Liver (tissue), 9 donors: ENCODE data around the gene REST. TPM values are rescaled to one million over a fixed set of nuclear protein-coding genes. Genes with fewer than 3 reads are reported as not detected.
"Not testable (repeated sequence)": the region's sequence is repeated elsewhere in the genome, so short reads cannot be mapped to it uniquely, and the experiment has no call there.

ENCODE experiments used
- DNase-seq: peaks from one replicate; pipeline ENCODE4 v3.0.0-alpha.2; 2017; ENCODE audit warnings: low spot score
- H3K27ac ChIP-seq, 2 donors: one replicate each; pipeline ENCODE4 v1.7.0; 2013; ENCODE audit warnings: inconsistent platforms in 2 of 2, low read length in 2 of 2, control low read depth in 1 of 2, low read depth in 1 of 2, mild to moderate bottlenecking in 1 of 2
- H3K27me3 ChIP-seq, 4 donors: one replicate each; pipeline versions ENCODE4 v1.6.1 to v1.7.0; 2013; ENCODE audit warnings: low read length in 3 of 4, inconsistent platforms in 1 of 4, mild to moderate bottlenecking in 1 of 4, moderate library complexity in 1 of 4; ENCODE audit not compliant: control insufficient read depth in 4 of 4, insufficient read depth in 4 of 4
- H3K36me3 ChIP-seq, 4 donors: one replicate each; pipeline versions ENCODE4 v1.6.1 to v1.7.0; 2013; ENCODE audit warnings: low read length in 3 of 4, mild to moderate bottlenecking in 3 of 4, low read depth in 1 of 4, moderate library complexity in 1 of 4; ENCODE audit not compliant: control insufficient read depth in 4 of 4, insufficient read depth in 3 of 4
- H3K4me1 ChIP-seq, 4 donors: one replicate each; pipeline versions ENCODE4 v1.6.1 to v1.7.0; 2013; ENCODE audit warnings: low read length in 3 of 4, mild to moderate bottlenecking in 3 of 4, moderate library complexity in 1 of 4; ENCODE audit not compliant: control insufficient read depth in 4 of 4, insufficient read depth in 4 of 4
- H3K4me3 ChIP-seq, 3 donors: one replicate each; pipeline versions ENCODE4 v1.6.1 to v1.7.0; 2013; ENCODE audit warnings: low read length in 3 of 3, control low read depth in 1 of 3, low read depth in 1 of 3, mild to moderate bottlenecking in 1 of 3
- H3K9ac ChIP-seq, 2 donors: one replicate each; pipeline ENCODE4 v1.7.0; 2013; ENCODE audit warnings: low read length in 2 of 2, mild to moderate bottlenecking in 2 of 2, moderate library complexity in 2 of 2, control low read depth in 1 of 2, low read depth in 1 of 2
- H3K9me3 ChIP-seq, 4 donors: one replicate each; pipeline versions ENCODE4 v1.6.1 to v1.7.0; 2013; ENCODE audit warnings: low read length in 3 of 4; ENCODE audit not compliant: control insufficient read depth in 4 of 4
- EGR1 ChIP-seq, 2 donors: IDR thresholded peaks; 2 replicates each; pipeline ENCODE4 v1.6.1; 2016 to 2018; ENCODE audit warnings: antibody characterized with exemption in 2 of 2, low read depth in 2 of 2
- FOXA1 ChIP-seq: IDR thresholded peaks from 2 replicates; pipeline ENCODE4 v1.6.1; 2016; ENCODE audit warnings: antibody characterized with exemption
- GABPA ChIP-seq, 2 donors: IDR thresholded peaks in 1 of 2; conservative IDR thresholded peaks in 1 of 2; 2 replicates each; pipeline ENCODE4 v1.6.1; 2016; ENCODE audit warnings: antibody characterized with exemption in 2 of 2, mild to moderate bottlenecking in 1 of 2, moderate library complexity in 1 of 2
- HNF4A ChIP-seq, 2 donors: conservative IDR thresholded peaks; 2 replicates each; pipeline ENCODE4 v1.6.1; 2016; ENCODE audit warnings: antibody characterized with exemption in 2 of 2, mild to moderate bottlenecking in 2 of 2
- HNF4G ChIP-seq: IDR thresholded peaks from 2 replicates; pipeline ENCODE4 v1.6.1; 2016; ENCODE audit warnings: antibody characterized with exemption
- JUND ChIP-seq, 2 donors: IDR thresholded peaks; 2 replicates each; pipeline ENCODE4 v1.6.1; 2016; ENCODE audit warnings: antibody characterized with exemption in 2 of 2
- NR2F2 ChIP-seq: IDR thresholded peaks from 2 replicates; pipeline ENCODE4 v1.6.1; 2016; ENCODE audit warnings: antibody characterized with exemption
- RAD21 ChIP-seq, 2 donors: IDR thresholded peaks; 2 replicates each; pipeline ENCODE4 v1.6.1; 2016; ENCODE audit warnings: antibody characterized with exemption in 2 of 2, mild to moderate bottlenecking in 2 of 2
- RXRA ChIP-seq, 2 donors: IDR thresholded peaks; 2 replicates each; pipeline ENCODE4 v1.6.1; 2017 to 2018; ENCODE audit warnings: antibody characterized with exemption in 2 of 2, mild to moderate bottlenecking in 1 of 2
- SP1 ChIP-seq: IDR thresholded peaks from 2 replicates; pipeline ENCODE4 v1.6.1; 2018; ENCODE audit warnings: antibody characterized with exemption, mild to moderate bottlenecking
- TAF1 ChIP-seq: conservative IDR thresholded peaks from 2 replicates; pipeline ENCODE4 v1.6.1; 2016; ENCODE audit warnings: antibody characterized with exemption, mild to moderate bottlenecking
- YY1 ChIP-seq: IDR thresholded peaks from 2 replicates; pipeline ENCODE4 v1.6.1; 2016; ENCODE audit warnings: antibody characterized with exemption, mild to moderate bottlenecking
- WGBS: extraction: QIAGEN DNeasy Blood & Tissue Kit; methylation state at CpG from one replicate; pipeline ENCODE4 v1.1.7; 2013; 5-methylcytosine and 5-hydroxymethylcytosine counted together
- polyA plus RNA-seq, 2 donors: library from polyadenylated mRNA; stranded (reverse) in 1 of 2; unstranded in 1 of 2; fragments of 200-250 nt in 1 of 2; fragments of >200 nt in 1 of 2; fragmentation: Nextera tagmentation in 1 of 2; extraction: Ambion mirVana in 1 of 2; gene quantifications; one replicate each; pipeline versions ENCODE4 v1.2.1 to v1.2.3, GENCODE V29; 2013 to 2015
- total RNA-seq, 2 donors: library from RNA; depleted of rRNA; stranded (reverse); fragments of >200 nt; gene quantifications; one replicate each; pipeline ENCODE4 v1.2.3, GENCODE V29; 2014
- TF ChIP-seq, protein P1 (sequence below): IDR thresholded peaks from 2 replicates; pipeline ENCODE4 v1.6.1; 2016; ENCODE audit warnings: antibody characterized with exemption
- TF ChIP-seq, protein P2 (sequence below): fragments of 150-350 bp; IDR thresholded peaks from 2 replicates; pipeline ENCODE4 v1.5.1; 2017; ENCODE audit warnings: improper control_type of control experiment, low read depth, low read length; ENCODE audit not compliant: missing input control
- TF ChIP-seq, protein P3 (sequence below): IDR thresholded peaks from 2 replicates; pipeline ENCODE4 v1.6.1; 2016; ENCODE audit warnings: antibody characterized with exemption
- TF ChIP-seq, protein P4 (sequence below): IDR thresholded peaks from 2 replicates; pipeline ENCODE4 v1.6.1; 2016; ENCODE audit warnings: antibody characterized with exemption
- TF ChIP-seq, protein P5 (sequence below): IDR thresholded peaks from 2 replicates; pipeline ENCODE4 v1.6.1; 2016; ENCODE audit warnings: antibody characterized with exemption, mild to moderate bottlenecking
- donor health status: healthy.
- donor health status: healthy.
- donor health status: healthy.
- donor health status: healthy.
- donor health status: healthy.

Gene REST
- total and polyA plus RNA-seq, 4 donors, result 3.7 to 18.1 (median 12.4) TPM

DNA sequence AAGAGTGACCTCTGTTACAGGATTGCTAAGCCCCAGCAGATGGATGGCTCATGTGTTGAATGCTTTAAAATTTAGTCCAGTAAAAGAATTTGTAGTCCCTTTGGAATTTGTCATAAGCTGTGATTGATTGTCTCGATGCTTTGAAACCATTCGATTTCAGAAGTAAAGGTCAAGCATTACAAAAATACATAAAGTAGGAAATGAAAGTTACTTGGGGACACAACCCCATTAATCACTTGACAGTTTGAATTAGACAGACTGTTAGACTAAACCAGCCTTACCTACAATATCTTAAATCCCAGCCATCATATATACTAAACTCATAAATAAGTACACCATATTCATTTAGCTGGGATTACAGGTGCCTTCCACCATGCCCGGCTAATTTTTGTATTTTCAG is 6.6 kb downstream of the REST start:
- Histone ChIP-seq H3K27ac (no peak overlapping the region), H3K36me3 (peaks cover 0 to 4% (median 3%) of the 10 kb centered on the region in 4 donors), H3K9ac (no peak overlapping the region), H3K9me3 (no peaks in the 10 kb centered on the region), H3K4me1 (peaks cover 0 to 15% (median 4%) of the 10 kb centered on the region in 4 donors), H3K27me3 (no peaks in the 10 kb centered on the region), H3K4me3 (no peak overlapping the region)
- DNase-seq, result no peak
- no peak for TF ChIP-seq FOXA1
- TF ChIP-seq, protein P1, sequence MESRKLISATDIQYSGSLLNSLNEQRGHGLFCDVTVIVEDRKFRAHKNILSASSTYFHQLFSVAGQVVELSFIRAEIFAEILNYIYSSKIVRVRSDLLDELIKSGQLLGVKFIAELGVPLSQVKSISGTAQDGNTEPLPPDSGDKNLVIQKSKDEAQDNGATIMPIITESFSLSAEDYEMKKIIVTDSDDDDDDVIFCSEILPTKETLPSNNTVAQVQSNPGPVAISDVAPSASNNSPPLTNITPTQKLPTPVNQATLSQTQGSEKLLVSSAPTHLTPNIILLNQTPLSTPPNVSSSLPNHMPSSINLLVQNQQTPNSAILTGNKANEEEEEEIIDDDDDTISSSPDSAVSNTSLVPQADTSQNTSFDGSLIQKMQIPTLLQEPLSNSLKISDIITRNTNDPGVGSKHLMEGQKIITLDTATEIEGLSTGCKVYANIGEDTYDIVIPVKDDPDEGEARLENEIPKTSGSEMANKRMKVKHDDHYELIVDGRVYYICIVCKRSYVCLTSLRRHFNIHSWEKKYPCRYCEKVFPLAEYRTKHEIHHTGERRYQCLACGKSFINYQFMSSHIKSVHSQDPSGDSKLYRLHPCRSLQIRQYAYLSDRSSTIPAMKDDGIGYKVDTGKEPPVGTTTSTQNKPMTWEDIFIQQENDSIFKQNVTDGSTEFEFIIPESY, result no peak
- no peak for TF ChIP-seq HNF4G
- TF ChIP-seq, protein P2, sequence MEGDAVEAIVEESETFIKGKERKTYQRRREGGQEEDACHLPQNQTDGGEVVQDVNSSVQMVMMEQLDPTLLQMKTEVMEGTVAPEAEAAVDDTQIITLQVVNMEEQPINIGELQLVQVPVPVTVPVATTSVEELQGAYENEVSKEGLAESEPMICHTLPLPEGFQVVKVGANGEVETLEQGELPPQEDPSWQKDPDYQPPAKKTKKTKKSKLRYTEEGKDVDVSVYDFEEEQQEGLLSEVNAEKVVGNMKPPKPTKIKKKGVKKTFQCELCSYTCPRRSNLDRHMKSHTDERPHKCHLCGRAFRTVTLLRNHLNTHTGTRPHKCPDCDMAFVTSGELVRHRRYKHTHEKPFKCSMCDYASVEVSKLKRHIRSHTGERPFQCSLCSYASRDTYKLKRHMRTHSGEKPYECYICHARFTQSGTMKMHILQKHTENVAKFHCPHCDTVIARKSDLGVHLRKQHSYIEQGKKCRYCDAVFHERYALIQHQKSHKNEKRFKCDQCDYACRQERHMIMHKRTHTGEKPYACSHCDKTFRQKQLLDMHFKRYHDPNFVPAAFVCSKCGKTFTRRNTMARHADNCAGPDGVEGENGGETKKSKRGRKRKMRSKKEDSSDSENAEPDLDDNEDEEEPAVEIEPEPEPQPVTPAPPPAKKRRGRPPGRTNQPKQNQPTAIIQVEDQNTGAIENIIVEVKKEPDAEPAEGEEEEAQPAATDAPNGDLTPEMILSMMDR, result no peak
- TF ChIP-seq SP1, result no peak
- no peak for TF ChIP-seq HNF4A (conservative IDR thresholded peaks at IDR 0.05)
- TF ChIP-seq NR2F2, result no peak
- TF ChIP-seq, protein P3, sequence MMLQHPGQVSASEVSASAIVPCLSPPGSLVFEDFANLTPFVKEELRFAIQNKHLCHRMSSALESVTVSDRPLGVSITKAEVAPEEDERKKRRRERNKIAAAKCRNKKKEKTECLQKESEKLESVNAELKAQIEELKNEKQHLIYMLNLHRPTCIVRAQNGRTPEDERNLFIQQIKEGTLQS, result no peak
- no peak for TF ChIP-seq TAF1
- no peak for TF ChIP-seq EGR1 (IDR thresholded peaks at IDR 0.05; ENCODE audit: low read depth in 2 of 2)
- no peak for TF ChIP-seq RXRA (IDR thresholded peaks at IDR 0.05)
- no peak for TF ChIP-seq GABPA (IDR thresholded peaks at IDR 0.05 in 1 of 2, conservative IDR thresholded peaks at IDR 0.05 in 1 of 2)
- no peak for TF ChIP-seq RAD21 (IDR thresholded peaks at IDR 0.05)
- TF ChIP-seq, protein P4, sequence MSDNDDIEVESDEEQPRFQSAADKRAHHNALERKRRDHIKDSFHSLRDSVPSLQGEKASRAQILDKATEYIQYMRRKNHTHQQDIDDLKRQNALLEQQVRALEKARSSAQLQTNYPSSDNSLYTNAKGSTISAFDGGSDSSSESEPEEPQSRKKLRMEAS, result no peak
- TF ChIP-seq JUND (IDR thresholded peaks at IDR 0.05), result no peak
- TF ChIP-seq YY1, result no peak
- TF ChIP-seq, protein P5, sequence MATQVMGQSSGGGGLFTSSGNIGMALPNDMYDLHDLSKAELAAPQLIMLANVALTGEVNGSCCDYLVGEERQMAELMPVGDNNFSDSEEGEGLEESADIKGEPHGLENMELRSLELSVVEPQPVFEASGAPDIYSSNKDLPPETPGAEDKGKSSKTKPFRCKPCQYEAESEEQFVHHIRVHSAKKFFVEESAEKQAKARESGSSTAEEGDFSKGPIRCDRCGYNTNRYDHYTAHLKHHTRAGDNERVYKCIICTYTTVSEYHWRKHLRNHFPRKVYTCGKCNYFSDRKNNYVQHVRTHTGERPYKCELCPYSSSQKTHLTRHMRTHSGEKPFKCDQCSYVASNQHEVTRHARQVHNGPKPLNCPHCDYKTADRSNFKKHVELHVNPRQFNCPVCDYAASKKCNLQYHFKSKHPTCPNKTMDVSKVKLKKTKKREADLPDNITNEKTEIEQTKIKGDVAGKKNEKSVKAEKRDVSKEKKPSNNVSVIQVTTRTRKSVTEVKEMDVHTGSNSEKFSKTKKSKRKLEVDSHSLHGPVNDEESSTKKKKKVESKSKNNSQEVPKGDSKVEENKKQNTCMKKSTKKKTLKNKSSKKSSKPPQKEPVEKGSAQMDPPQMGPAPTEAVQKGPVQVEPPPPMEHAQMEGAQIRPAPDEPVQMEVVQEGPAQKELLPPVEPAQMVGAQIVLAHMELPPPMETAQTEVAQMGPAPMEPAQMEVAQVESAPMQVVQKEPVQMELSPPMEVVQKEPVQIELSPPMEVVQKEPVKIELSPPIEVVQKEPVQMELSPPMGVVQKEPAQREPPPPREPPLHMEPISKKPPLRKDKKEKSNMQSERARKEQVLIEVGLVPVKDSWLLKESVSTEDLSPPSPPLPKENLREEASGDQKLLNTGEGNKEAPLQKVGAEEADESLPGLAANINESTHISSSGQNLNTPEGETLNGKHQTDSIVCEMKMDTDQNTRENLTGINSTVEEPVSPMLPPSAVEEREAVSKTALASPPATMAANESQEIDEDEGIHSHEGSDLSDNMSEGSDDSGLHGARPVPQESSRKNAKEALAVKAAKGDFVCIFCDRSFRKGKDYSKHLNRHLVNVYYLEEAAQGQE, result no peak
- 83% methylated on average over 3 of the region's 3 CpGs for WGBS

DNA sequence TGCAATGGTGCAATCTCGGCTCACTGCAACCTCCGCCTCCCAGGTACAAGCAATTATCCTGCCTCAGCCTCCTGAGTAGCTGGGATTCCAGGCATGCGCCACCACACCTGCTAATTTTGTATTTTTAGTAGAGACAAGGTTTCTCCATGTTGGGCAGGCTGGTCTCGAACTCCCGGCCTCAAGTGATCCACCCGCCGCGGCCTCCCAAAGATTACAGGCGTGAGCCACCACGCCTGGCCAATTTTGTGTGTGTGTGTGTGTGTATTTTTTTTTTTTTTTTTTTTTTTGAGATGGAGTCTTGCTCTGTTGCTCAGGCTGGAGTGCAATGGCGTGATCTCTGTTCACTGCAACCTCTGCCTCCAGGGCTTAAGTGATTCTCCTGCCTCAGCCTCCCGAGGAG is 7.3 kb downstream of the REST start:
- not testable (repeated sequence) for H3K9ac ChIP-seq, H3K4me1 ChIP-seq, H3K27me3 ChIP-seq, H3K36me3 ChIP-seq, DNase-seq, H3K27ac ChIP-seq, H3K4me3 ChIP-seq, H3K9me3 ChIP-seq
- 97% methylated on average over 12 of the region's 12 CpGs for whole genome bisulfite sequencing
